Fibroblast of gingiva (primary cell): Measurements from ENCODE around the gene KIF11.
"Not testable (repeated sequence)": the region's sequence is repeated elsewhere in the genome, so short reads cannot be mapped to it uniquely, and the experiment has no call there.

Experiments
- DNase-seq: peaks from one replicate; pipeline ENCODE4 v3.0.0-alpha.2; 2011; ENCODE audit warnings: low read depth

KIF11 gene

DNA sequence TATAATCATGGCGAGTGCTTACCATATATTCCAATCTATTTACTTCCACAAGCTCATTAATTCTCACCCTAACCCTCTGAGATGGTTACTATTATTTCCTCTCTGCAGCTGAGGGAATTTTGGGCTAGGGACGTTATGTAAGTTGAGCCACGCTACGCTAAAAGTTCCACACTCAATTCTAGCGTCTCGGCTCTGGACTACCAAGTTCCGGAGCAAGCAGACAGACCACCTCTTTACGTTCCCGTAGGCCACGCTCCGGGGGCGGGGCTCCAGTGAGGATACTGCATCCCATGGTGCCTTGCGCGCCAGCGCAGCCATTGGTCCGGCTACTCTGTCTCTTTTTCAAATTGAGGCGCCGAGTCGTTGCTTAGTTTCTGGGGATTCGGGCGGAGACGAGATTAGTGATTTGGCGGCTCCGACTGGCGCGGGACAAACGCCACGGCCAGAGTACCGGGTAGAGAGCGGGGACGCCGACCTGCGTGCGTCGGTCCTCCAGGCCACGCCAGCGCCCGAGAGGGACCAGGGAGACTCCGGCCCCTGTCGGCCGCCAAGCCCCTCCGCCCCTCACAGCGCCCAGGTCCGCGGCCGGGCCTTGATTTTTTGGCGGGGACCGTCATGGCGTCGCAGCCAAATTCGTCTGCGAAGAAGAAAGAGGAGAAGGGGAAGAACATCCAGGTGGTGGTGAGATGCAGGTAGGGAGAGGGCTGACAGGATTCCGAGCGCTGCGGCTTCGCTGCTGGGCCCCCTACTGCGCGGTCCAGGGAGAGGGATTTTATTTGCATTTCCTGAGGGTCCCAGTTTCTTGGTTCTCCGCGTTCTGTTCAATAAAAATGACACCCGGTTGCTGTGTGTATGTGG lies at the start of gene KIF11:
Gene KIF11, plus strand, starts transcription at position 370 of the 858 bp plus-strand sequence. Its CDS starts 246 bp downstream, at position 616.
- DNase-seq = peak; percentile 94

DNA sequence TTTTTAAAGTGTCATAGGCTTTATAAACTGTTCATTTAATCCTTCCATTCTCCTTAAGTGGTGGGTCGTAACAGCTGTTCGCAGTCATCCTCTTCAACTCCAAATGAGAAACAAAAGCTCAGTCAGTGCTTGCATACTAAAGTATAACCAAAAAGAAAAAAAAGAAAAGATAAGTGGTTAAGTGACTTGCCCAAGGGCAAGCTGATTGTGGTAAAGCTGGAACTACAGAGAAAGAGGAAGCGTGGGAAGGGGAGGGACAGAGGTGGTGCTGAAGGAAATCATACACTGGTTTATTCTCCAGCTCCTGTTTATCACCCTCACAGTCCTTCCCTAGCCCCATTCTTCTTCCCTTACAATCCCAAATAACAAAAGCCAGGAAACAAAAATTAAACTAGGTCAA lies 48.6 kb upstream of the KIF11 start:
- no peak for DNase-seq

DNA sequence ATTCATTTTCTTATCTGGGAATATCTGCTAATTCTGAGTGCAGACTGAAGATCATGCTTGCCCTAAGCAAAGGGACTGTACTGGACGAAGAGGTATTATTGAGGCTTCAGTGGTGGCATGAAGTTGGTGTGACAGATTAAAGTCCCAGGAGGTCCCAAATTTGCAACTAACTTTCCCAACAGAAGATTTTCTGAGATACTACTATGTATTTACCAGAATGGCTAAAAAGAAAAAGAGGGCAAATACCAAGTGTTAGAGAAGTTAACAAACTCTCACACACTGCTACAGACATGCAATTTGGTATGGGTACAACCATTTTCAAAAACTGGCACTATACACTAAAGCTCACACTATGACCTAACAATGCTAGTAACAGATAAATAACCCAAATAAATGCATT lies 47.4 kb upstream of the KIF11 start:
- no peak for DNase-seq

DNA sequence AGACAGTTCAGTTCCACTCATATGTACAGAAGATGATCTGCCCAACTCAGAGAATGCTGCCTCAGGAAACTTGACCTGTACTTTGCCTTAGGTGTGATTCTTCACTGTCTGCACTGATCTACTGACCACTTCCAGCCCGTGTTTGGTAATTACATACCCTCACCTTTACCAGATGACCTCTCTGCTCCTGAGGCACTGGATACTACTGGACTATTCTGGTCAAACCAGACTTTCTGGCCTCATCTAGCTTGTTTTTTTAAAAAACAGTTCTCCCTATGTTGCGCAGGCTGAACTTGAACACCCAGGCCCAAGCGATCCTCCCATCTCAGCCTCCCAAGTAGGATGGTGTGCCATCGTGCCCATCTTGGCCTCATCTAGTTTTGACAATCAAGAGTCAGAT lies 45.3 kb upstream of the KIF11 start:
- no peak for DNase-seq

DNA sequence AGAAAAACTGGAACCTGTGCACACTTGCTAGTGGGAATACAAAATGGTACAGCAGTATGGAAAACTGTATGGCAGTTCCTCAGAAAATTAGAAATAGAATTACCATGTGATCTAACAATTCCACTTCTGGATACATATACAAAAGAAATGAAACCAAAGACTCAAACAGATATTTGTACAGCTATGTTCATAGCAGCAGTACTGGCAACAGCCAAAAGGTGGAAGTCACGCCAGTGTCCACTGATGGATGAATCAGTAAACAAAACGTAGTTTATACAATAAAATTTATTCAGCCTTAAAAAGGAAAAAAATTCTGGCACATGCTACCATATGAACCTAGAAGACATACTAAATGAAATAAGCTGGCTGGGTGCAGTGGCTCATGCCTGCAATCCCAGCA lies 42.0 kb upstream of the KIF11 start:
- DNase-seq = no peak

DNA sequence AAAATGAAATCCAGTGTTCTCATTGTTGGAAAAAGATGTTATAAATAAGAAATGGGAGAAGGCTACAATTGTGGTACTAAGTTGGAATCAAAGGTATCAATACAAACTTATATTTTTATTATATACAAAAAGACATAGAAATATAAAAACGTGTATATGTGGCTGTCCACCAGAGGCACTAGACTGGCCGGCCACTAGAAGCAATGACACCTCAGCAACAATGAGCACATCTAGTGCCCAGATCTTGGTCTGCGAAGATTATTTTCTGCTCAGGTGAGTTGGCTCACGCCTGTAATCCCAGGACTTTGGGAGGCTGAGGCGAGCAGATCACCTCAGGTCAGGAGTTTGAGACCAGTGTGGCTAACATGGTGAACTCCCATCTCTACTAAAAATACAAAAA lies 40.6 kb upstream of the KIF11 start:
- no peak for DNase-seq

DNA sequence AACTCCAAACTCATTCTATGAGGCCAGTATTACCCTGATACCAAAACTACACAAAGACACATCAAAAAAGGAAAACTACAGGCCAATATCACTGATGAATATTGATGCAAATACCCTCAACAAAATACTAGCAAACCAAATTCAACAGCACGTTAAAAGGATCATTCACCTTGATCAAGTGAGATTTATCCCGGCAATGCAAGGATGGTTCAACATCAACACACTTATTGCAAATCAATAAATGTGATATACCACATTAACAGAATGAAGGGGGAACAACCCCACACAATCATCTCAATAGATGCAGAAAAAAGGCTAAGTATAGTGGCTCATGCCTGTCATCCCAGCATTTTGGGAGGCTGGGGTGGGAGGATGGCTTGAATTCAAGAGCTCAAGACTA lies 39.0 kb upstream of the KIF11 start:
- no peak for DNase-seq

DNA sequence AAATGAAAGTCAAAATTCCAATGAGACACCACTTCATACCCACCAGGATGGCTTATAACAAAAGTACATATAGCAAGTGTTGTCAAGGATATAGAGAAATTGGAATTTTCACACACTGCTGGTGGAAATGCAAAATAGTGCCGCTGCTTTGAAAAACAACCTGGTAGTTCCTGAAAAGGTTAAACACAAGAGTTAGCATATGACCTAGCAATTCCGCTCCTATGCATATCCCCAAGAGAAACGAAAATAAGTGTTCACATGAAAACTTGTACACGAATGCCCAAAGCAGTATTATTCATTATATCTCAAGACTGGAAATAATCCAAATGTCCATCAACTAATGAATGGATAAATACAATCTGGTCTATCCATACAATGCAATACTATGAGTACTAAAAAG lies 33.9 kb upstream of the KIF11 start:
- no peak for DNase-seq

DNA sequence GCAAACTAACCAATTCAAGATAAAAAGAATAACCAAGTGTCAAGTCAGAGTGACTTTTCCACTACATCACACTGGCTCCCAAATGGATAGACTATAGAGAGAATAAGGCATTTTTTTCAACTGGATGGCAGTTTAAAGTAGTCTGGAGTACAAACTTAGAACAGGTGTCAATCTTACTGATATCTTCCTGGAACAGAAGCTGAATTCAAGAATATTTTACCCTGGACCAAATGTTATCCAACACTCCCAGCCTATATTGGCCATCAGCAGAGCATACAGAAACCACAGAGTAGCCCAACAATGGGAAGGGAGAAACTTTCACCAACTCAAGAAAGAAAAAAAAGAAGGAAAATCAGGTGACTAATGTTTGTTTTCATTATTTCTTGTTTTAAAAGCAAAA lies 30.5 kb upstream of the KIF11 start:
- DNase-seq = no peak

DNA sequence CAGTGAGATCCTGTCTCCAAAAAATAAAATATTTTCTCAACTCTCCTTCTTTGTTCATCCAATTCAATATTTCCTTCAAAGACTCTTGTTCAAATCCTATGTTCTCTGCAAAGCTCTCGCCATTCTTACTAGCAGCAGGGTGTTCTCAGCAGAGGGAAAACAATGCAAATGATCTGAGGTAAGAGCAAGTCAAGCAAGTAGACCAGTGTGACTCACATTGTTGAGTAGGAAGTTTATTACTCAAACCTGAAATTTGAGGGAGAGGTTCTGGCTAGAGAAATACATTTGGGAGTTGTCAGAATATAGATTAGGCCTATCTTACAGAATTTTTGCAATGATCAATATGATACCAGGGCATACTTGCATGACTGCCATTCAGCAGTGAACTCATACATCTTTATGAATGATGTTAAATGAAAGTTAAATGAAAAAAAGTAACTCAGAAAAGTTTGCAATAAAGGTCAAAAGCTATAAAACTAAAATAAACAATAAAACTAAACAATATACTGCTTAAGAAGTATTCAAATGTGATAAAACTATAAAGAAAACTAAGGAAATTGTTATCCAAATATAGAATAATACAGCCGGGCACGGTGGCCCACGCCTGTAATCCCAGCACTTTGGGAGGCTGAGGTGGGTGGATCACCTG lies 24.9 kb upstream of the KIF11 start:
- DNase-seq = peak; percentile 34

DNA sequence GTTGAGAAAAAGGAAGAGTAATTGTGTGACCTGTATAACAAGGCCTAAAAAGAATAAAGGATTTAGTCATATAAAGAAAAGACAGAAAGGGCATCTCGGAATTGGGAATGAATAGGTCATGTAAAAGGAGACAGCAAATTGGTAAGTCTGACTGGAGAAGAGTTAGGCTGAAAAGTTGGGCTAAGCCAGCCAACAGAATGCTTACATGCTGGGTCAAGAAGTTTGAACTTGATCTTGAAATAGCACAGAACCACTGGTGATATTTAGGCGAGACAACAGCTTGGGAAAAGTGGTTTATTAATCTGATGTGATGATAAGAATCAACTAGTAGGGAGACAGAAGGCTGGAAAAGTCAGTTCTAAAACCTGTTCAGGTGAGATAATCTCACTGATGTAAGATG lies 23.9 kb upstream of the KIF11 start:
- DNase-seq = no peak

DNA sequence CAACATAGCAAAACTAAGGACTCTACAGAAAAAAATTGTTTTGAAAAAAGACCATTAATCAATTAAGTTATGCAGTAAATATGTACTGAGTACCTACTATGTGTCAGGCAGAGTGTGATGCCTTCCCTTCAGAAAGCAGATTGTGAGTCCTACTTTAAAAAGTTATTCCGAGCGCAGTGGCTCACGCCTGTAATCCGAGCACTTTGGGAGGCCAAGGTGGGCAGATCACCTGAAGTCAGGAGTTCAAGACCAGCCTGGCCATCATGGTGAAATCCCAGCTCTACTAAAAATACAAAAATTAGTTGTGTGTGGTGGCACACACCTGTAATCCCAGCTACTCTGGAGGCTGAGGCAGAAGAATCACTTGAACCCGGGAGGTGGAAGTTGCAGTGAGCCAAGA lies 23.3 kb upstream of the KIF11 start:
- DNase-seq = not testable (repeated sequence)

DNA sequence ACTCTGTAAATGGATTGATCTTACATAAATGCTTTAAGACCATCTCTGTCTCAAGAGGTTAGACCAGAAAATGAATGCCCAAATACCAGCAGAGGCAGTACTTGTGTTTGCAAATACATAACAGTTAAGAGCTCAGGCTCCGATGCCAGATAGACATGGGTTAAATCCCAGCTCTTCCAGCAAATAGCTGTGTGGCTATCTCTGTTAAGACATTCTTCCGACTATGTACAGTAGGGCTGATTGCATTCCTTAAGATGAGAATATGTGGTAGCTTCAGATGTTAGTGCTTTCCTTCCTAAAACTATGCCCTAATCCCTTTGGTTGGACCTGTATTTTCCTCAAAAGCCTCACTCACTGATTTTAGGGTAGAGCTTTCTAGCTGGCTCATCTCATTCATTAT lies 21.3 kb upstream of the KIF11 start:
- DNase-seq = no peak

DNA sequence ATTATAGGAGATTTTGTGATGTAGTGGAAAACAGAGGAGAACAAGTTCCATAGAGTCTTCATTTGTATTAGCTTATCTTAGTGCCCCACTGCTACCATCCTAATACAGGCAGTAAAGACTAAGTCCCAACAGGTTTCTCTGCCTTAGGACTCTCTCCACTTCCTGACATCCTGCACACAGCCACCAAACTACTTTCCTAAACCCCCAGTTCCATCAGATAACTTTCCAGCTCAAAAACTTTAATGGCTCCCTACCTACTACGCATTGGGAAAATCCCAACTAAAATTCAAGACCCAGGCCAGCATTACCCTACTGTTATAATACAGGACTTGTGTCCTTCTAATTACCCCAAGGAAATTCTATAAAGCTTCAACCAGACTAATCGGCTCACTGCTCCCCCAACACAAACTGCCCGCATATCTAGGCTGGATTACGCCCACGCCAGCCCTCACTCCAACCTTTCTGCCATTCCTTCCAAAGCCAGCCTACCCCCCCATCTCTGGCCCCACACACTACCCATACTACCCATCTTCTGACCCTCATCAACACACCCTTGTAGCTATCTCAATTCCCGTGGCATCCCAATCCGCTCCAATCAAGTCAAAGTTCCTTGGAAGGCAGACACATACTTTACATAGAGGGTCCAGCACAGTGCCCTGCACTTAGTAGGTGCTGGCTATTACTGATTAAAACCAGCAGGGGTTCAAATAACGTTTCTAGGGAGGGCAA lies 20.4 kb upstream of the KIF11 start:
- DNase-seq = no peak

DNA sequence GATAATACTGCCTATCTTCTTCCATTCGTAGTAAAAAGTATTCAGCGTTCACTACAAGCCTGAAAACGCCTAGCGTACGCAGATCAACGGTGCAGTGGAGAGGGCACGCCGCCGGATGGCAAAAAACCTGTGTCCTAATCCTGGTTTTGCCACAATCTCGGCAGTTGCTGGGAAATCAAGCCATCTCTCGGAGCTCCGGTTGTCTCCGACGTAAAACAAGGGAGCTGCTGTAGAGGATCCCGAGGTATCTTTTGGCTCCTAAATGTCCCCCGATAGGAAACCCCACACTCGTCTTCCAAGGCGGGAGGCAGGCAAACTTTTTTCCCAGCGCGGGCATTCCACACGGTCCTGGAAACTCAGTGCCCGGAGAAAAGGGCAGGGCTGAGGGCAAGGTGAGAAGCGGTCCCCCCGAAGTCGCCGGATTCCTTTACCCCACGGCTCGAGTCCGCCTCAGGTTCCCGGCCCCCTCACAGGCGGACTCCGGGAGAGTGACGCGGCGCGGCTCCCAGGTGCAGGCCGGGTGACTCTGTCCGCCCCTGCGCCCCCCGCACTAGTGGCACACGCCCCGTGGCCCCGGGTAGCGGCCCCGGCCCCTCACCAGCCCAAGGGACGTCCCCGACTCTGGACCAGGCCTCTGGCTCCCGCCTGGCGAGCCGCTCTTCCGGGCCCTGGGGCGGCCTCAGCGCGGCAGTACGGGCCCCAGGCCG lies 19.7 kb upstream of the KIF11 start:
- DNase-seq = peak; percentile 46

DNA sequence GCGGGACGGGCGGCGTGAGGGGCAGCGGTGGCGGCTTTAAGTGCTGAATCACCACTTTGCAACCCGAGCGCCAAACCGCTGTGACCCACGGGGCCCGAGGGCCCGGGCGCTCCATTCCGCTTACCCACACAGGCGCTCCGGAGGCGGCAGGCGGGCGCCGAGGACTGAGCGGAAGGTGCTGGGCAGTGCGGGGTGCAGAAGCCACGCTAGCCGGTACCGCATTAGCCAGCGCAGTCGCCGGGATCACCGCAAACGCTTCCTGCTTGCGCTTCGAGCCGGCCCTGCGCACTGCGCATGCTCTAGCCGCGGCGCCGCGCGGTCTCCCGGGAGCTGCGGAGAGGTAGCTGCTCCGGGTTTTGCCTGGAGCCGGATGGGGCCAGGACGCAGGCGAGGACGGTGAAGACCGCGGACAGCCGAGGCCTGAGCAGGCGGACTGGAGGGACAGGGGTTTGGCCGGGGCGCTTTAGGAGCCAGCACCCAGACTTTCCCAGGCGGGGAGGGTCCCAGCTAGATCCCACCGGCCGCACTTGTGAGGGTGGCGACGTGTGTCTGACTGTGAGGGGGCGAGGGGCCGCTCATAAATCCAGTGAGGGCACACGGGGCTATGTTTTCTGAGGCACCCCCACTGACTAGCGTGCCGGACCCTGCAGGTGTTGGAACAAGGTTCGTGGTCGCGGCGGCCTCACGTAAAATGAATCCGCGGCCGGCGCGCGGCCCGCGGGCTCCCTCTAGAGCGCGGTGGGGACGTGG lies 19.0 kb upstream of the KIF11 start, which contains the start of gene IDE:
Gene IDE, minus strand, starts transcription at position 296 of the 750 bp plus-strand sequence. Its CDS starts 74 bp downstream, at position 222.
- DNase-seq = peak; percentile 86

DNA sequence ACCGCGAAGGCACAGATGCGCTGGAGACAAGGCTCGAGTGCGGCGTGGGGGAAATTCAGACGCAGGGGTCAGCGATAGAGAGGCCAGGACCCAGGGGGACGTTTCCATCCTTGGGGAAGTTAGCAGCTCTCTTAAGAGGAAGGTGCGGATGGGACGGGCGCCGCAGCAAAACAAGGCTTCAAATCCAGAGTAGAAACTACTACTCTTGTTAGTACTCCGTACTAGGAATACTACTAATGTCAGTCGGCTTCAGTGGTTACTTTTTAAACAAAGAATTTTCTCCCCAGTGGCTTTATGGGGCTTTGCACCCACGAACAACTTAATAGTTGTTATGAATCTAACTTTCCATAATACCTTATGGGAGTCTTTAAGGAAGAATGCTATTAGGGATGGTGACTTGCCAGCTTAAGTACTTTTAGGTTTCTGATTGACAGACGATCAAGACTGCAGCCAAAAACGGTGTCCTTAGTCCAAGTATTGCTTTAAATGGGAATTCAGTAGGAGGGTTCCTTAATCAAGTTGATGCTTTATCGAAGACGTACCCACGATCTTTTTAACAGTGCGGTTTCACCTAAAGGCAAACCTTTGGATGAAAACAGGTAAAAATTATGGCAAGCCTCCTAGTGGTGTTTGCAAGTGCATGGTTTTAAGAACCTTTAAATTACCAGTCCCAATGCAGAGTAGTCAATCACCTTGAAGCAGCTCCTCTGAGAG lies 18.2 kb upstream of the KIF11 start:
- DNase-seq = no peak

DNA sequence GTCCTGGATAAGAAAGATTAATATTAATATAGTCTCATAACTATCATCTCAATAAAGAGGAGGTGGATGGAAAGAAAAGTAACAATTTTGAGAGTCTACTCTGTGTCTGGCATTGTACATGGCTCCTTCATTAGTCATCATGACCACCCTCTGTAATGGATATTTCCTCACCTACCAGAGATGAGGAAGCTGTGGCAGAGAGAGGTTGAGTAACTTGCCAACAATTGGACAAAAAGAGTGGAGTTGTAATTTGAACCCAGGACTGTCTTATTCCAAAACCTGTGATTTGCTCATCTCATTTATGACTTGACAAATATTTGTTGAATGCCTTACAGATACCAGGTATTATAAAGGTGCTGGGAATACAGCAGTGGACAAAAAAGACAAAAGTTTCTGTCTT lies 17.0 kb upstream of the KIF11 start:
- peak; percentile 32 for DNase-seq

DNA sequence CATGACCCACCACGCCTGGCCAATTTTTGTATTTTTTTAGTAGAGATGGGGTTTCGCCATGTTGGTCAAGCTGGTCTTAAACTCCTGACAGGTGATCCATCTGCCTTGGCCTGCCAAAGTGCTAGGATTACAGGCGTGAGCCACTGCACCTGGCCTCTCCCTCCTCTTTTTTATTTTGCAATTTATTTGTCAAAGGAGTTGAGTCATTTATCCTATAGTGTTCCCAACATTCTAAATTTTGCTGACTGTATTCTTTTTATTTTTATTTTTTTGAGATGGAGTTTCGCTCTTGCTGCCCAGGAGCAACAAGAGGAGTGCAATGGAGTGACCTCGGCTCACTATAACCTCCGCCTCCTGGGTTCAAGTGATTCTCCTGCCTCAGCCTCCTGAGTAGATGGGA lies 10.6 kb upstream of the KIF11 start:
- DNase-seq = not testable (repeated sequence)

DNA sequence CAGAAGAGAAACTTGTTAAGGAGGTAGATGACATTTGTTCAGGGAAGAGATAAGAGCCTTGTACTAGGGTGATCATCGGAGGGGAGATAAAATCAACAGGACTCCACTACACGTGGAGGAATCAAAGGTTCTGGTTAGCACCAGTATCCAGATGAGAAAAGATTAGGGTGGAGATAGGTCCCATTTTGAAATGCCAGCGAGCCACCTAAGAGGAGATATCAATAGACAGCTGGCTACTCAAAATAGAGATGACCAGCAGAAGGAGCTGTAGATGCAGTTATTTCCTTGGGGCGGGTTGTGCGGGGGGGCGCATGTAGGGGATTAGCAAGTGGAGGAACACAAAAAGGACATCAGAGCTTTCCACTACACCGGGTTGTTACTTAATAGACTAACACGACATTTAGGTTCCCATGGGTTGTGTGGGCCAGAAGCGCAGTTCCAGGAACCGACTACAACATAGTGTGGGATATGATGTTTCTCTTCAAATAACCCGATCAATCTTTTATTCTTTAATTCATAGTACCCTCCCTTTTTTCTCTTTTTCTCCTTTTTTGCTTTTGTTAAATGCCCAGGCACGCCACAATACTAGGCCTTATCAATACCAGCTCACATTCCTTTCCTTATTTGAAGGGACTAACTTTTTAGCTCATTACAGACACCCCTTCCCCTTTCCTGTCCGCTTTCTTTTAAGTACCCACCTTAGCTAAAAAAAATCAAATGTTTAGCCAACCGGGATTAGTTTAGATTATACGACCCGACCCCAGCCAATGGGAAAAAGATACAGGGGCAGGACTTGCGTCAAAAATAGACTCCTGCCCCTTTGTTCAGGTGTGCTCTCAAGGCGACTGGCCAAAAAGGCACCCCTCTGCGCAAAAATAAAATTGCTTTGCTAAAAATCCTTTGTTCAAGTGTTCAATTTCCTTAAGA lies 2.0 kb upstream of the KIF11 start:
- DNase-seq = peak; percentile 35
